Heart right ventricle (tissue), 16 donors: ENCODE results near the gene CTBP1. TPM values are rescaled to one million over a fixed set of nuclear protein-coding genes. Genes with fewer than 3 reads are reported as not detected.

Experiments
- ATAC-seq, 8 donors: fragments of 200-7000 bp; cut with Tn5 transposase; one replicate each; pipeline ENCODE4 v1.9.1; 2020; ENCODE audit warnings: mild to moderate bottlenecking in 8 of 8, moderate library complexity in 8 of 8, moderate number of reproducible peaks in 1 of 8
- DNase-seq, 2 donors: peaks; one replicate each; pipeline ENCODE4 v3.0.0-alpha.2; 2020
- H3K27ac ChIP-seq, 10 donors: fragments of 200-600 bp; sonication (generic) in 2 of 10; one replicate each; pipeline versions ENCODE4 v1.5.0 to v1.8.0; 2020 to 2022; ENCODE audit warnings: mild to moderate bottlenecking in 3 of 10
- H3K27me3 ChIP-seq, 7 donors: fragments of 200-600 bp; one replicate each; pipeline ENCODE4 v1.8.0; 2021 to 2022; ENCODE audit warnings: mild to moderate bottlenecking in 2 of 7
- H3K36me3 ChIP-seq, 9 donors: fragments of 200-600 bp; sonication (generic) in 1 of 9; one replicate each; pipeline versions ENCODE4 v1.5.0 to v1.8.0; 2020 to 2022; ENCODE audit warnings: mild to moderate bottlenecking in 2 of 9
- H3K4me1 ChIP-seq, 9 donors: fragments of 200-600 bp; sonication (generic) in 1 of 9; one replicate each; pipeline versions ENCODE4 v1.5.0 to v1.8.0; 2020 to 2022; ENCODE audit warnings: mild to moderate bottlenecking in 4 of 9
- H3K4me3 ChIP-seq, 10 donors: fragments of 200-600 bp; sonication (generic) in 2 of 10; one replicate each; pipeline versions ENCODE4 v1.5.0 to v1.8.0; 2020 to 2022; ENCODE audit warnings: mild to moderate bottlenecking in 7 of 10, moderate library complexity in 2 of 10
- H3K9me3 ChIP-seq, 11 donors: fragments of 200-600 bp in 10 of 11; sonication (generic) in 2 of 11; one replicate each; pipeline versions ENCODE4 v1.5.0 to v1.8.0; 2013 to 2022; ENCODE audit warnings: mild to moderate bottlenecking in 2 of 11, control low read depth in 1 of 11, moderate library complexity in 1 of 11
- WGBS, 2 donors: extraction: QIAGEN DNeasy Blood & Tissue Kit; methylation state at CpG; one replicate each; pipeline ENCODE4 v1.1.7; 2013; ENCODE audit warnings: inconsistent platforms in 1 of 2; 5-methylcytosine and 5-hydroxymethylcytosine counted together
- intact Hi-C, 10 donors: fragments of 100-400 bp; cut with DNase I; formaldehyde crosslinking; loops; one replicate each; pipeline versions ENCODE4 v1.11.1 to v1.14.2; 2022
- polyA plus RNA-seq, 2 donors: library from polyadenylated mRNA; stranded (reverse); fragments of 200-250 nt; gene quantifications; one replicate each; pipeline ENCODE4 v1.2.3, GENCODE V29; 2013
- total RNA-seq, 10 donors: library from RNA; stranded (reverse); fragmentation: NEBNext Ultra II Directional in 3 of 10; extraction: Animal tissue kit (Norgen Biotek cat#: 25700) in 3 of 10; gene quantifications; one replicate each; pipeline versions ENCODE4 v1.2.1 to v1.2.4, GENCODE V29; 2021 to 2023
- TF ChIP-seq, protein P1 (sequence below), 9 donors: fragments of 200-600 bp; sonication (generic) in 2 of 9; IDR thresholded peaks; one replicate each; pipeline versions ENCODE4 v1.5.0 to v1.8.0; 2021 to 2022; ENCODE audit warnings: antibody characterized with exemption in 9 of 9, mild to moderate bottlenecking in 5 of 9, moderate library complexity in 1 of 9
- donor health status: Arrhythmogenic right ventricular cardiomyopathy.
- donor health status: ischemic (EF 13 %, LVEDD 7.1; RV severe dilation, severe dysfunction).
- donor health status: healthy with polysubstance abuse.
- donor health status: DM: no; HTN: yes; CAD: no.
- donor health status: DM: no; HTN: no; CAD: no.
- donor health status: ischemic (EF 25% LVEDD 6.9; RV normal size, moderate dysfunction).
- donor health status: ischemic (EF 25% LVEDD 5.7; RV mildly dilated, moderate dysfunction).
- donor health status: healthy.
- donor health status: DM: yes; HTN: yes; CAD: no.
- donor health status: Ischemic cardiomyopathy.
- donor health status: ischemic (EF 35%, LVEDD 5.7; RV mildly dilated, moderate dysfunction).
- donor health status: nonischemic (EF 11% LVEDD 7.7; RV severe dilation, severe dysfunction).
- donor health status: DM: yes; HTN: yes; CAD: no.
- donor health status: PGD.
- donor health status: ischemic (EF 29% LVEDD 5.4; RV normal size, mild dysfunction).
- donor health status: nonischemic (EF 23%, LVEDD 6.1; RV moderate dilation, normal function).

Gene CTBP1
- total and polyA plus RNA-seq, 12 donors, result 98.6 to 132 (median 121) TPM

DNA sequence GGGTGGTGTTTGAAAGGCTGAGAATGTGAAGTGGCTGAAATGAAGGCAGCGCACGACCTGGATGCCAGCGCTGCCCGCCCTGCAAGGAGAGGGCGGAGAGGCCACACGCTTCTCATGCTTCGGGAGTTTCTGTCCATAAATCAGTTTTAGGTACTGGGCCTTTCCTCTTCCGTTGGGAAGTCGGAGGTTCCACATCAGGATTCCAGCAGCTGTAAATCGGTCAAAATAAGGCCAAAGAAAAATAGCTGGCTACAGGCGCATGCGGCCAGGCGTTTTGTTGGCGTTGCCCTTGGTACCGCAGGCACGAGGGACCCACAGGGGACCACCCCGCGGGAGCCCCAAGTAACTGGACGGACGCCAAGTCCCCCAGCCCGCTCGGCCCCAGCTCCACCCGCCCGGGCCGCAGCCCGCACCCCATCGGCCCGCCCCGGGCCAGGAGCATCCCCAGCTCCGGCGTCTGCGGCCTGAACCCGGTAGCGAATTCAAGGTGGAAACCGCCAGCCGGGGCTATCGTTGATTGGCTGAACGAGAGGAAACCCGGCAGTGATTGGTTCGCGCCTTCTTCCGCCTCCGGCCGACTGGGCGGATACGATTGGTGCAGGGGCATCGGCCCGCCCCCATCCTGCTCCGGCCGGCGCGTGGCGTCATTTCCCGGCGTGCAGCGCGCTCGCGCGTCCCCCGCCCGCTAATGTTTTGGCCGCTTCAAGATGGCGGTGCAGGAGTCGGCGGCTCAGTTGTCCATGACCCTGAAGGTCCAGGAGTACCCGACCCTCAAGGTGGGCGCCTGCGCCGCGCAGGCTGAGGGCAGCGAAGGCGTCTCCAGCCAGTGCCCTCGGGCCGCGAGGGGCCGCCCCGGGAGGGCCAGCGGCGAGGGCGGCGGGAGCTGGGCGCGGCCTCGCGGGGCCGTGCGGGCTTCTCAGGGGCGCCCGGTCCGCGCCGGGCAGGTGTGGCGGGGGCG lies 40.6 kb upstream of the CTBP1 start, which contains the start of gene MAEA:
MAEA (plus strand) TSS at position 685 of the 958 bp plus-strand sequence; CDS start at position 708, 23 bp downstream.
- intact Hi-C loops, result loop anchor here in 7 of 10 donors (2.0 to 10.0 kb wide), 5 partner anchors 37 to 58 kb away; partner anchors contain the start of gene UVSSA (in 5 of the 7)
- peaks cover 0 to 5% (median 0%) of the 10 kb centered on the region in 11 donors for H3K9me3 ChIP-seq
- peaks cover 19 to 52% (median 46%) of the 10 kb centered on the region in 9 donors for H3K4me1 ChIP-seq
- WGBS, 2 donors, result 1% methylated on average over 91 to 95 of the region's 95 CpGs
- no peaks in the 10 kb centered on the region for H3K36me3 ChIP-seq
- TF ChIP-seq, protein P1, sequence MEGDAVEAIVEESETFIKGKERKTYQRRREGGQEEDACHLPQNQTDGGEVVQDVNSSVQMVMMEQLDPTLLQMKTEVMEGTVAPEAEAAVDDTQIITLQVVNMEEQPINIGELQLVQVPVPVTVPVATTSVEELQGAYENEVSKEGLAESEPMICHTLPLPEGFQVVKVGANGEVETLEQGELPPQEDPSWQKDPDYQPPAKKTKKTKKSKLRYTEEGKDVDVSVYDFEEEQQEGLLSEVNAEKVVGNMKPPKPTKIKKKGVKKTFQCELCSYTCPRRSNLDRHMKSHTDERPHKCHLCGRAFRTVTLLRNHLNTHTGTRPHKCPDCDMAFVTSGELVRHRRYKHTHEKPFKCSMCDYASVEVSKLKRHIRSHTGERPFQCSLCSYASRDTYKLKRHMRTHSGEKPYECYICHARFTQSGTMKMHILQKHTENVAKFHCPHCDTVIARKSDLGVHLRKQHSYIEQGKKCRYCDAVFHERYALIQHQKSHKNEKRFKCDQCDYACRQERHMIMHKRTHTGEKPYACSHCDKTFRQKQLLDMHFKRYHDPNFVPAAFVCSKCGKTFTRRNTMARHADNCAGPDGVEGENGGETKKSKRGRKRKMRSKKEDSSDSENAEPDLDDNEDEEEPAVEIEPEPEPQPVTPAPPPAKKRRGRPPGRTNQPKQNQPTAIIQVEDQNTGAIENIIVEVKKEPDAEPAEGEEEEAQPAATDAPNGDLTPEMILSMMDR (IDR thresholded peaks at IDR 0.05), result no peak
- H3K27me3 ChIP-seq, result no peaks in the 10 kb centered on the region
- H3K27ac ChIP-seq, result peak within 1 kb of the TSS; percentile 81 to 97 (median 94)
- DNase-seq (peak; percentile 97), ATAC-seq (peak; percentile 96 to 99 (median 99))
- H3K4me3 ChIP-seq, result peak within 1 kb of the TSS; percentile 82 to 99 (median 96)

DNA sequence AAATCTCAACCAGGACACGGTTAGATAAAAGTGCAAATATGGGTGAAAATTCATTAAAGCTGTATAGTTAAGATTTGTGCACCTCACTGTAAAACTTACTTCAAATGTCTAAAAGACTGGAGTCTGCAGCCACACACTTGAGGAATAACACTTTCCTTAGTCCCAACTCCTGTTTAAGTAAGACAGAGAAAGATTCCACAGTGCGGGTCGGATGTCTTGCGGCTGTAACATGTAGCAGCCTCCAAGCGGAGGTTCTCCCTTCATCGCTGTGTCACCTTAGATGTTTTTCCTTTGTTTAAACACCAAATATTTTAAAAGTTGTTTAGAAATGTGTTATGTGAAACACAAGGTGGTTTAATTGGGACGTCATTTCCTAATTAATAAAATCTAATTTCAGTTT lies 39.9 kb upstream of the CTBP1 start:
- Histone ChIP-seq H3K4me1 (peaks cover 12 to 45% (median 39%) of the 10 kb centered on the region in 9 donors), H3K4me3 (peak overlapping the region; percentile 82 to 99 (median 96)), H3K27ac (peak overlapping the region in 9 of 10 donors; percentile 81 to 97 (median 94)), H3K27me3 (no peaks in the 10 kb centered on the region), H3K9me3 (peaks cover 0 to 5% (median 0%) of the 10 kb centered on the region in 11 donors), H3K36me3 (no peaks in the 10 kb centered on the region)
- DNase-seq (no peak), ATAC-seq (no peak)
- intact Hi-C loops, result loop anchor here in 4 of 10 donors (2.0 to 5.0 kb wide), 3 partner anchors 36 to 59 kb away; partner anchors contain the start of gene UVSSA (in 3 of the 4)
- TF ChIP-seq, protein P1 (IDR thresholded peaks at IDR 0.05), result no peak
- WGBS, 2 donors, result 57 to 70% methylated on average over 7 of the region's 7 CpGs

DNA sequence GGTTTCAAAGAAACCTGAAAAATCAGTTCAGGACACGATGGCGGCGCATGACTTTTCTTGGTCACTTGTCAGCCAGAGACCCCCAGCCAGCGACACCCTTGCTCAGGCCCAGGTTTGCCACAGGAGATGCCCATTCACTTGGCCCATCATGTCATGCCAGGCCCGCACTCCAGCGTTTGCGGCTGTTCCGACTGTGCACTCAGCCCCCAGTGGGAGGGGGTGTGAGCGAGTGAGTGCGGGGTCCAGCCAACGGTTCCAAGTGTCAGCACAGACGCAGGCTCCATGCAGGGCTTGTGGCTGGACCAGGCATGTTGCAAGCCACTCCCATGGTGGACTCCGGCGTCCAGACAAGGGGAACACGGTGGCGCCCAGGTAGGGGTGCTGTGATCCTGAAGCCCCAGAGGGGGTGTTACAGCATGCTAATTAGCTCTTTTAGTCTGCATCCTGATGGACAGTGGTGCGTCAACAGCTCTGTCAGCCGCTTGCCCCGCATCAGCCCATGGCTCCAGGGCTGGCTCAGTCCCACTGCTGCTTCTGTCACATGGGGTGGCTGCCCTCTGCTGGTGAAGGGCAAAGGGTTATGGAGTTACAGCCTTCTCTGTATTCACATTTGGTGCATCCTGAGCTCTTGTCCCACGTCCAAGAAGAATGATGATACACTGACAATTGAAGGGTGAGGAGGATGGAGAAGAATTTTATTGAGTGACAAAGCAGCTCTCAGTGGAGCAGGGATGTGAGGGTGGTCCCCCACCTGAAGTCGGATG lies 37.0 kb upstream of the CTBP1 start:
- no peak overlapping the region for H3K27ac ChIP-seq
- no peak overlapping the region for H3K4me3 ChIP-seq
- DNase-seq (no peak), ATAC-seq (no peak)
- peaks cover 0 to 5% (median 0%) of the 10 kb centered on the region in 11 donors for H3K9me3 ChIP-seq
- H3K4me1 ChIP-seq, result peaks cover 4 to 17% (median 13%) of the 10 kb centered on the region in 9 donors
- H3K36me3 ChIP-seq, result no peaks in the 10 kb centered on the region
- TF ChIP-seq, protein P1 (IDR thresholded peaks at IDR 0.05), result peak in 3 of 9 donors; percentile 6 to 43 (median 23)
- H3K27me3 ChIP-seq, result no peaks in the 10 kb centered on the region
- WGBS, 2 donors, result 82% methylated on average over 21 of the region's 21 CpGs
- intact Hi-C loops, result loop anchor here in 2 of 10 donors (5.0 kb wide), 2 partner anchors 34 to 61 kb away; partner anchors contain the start of gene UVSSA (in 1 of the 2)
